NB4 (cell line): Measurements from ENCODE around the gene C14orf132.
A peak's percentile ranks its signal among the peaks of the same experiment; 100 is the strongest.

Source experiments
- DNase-seq: peaks from one replicate; pipeline ENCODE4 v3.0.0; 2010; ENCODE audit warnings: low read depth
- H3K4me3 ChIP-seq: one replicate; pipeline ENCODE4 v1.5.1; 2011; ENCODE audit warnings: mild to moderate bottlenecking, low read depth, low read length, moderate library complexity
- CTCF ChIP-seq: IDR thresholded peaks from one replicate; pipeline ENCODE4 v1.5.1; 2012; ENCODE audit warnings: low read depth, low read length
- MAX ChIP-seq: IDR thresholded peaks from 2 replicates; pipeline ENCODE4 v1.6.1; 2011; ENCODE audit warnings: low read depth, low read length
- MYC ChIP-seq: IDR thresholded peaks from 2 replicates; pipeline ENCODE4 v1.6.1; 2011; ENCODE audit warnings: low read depth, low read length
- POLR2A ChIP-seq: IDR thresholded peaks from 2 replicates; pipeline ENCODE4 v1.6.1; 2011; ENCODE audit warnings: mild to moderate bottlenecking; ENCODE audit not compliant: insufficient read length; ENCODE audit errors: extremely low read depth

Gene C14orf132

GRCh38 chr14:96051642-96052540 lies 12.7 kb downstream of the C14orf132 start:
- TF ChIP-seq POLR2A (no peak), MAX (no peak), CTCF (peak; percentile 29), MYC (no peak)
- no peak overlapping the region for H3K4me3 ChIP-seq
- DNase-seq: peak; percentile 16

GRCh38 chr14:96052541-96053247 lies 13.5 kb downstream of the C14orf132 start:
- no peak overlapping the region for H3K4me3 ChIP-seq
- TF ChIP-seq POLR2A: no peak
- TF ChIP-seq MAX: no peak
- TF ChIP-seq CTCF: no peak
- TF ChIP-seq MYC: no peak
- no peak for DNase-seq

- TF ChIP-seq CTCF: no peak
- TF ChIP-seq POLR2A: no peak
- no peak for TF ChIP-seq MAX
- no peak for TF ChIP-seq MYC
- no peak overlapping the region for H3K4me3 ChIP-seq
- no peak for DNase-seq
Measured at GRCh38 chr14:96053248-96053599, 14.1 kb downstream of the C14orf132 start.

GRCh38 chr14:96053600-96054381 lies 14.6 kb downstream of the C14orf132 start:
- TF ChIP-seq MYC: no peak
- TF ChIP-seq POLR2A: no peak
- TF ChIP-seq CTCF: no peak
- no peak for TF ChIP-seq MAX
- no peak overlapping the region for H3K4me3 ChIP-seq
- no peak for DNase-seq

- no peak overlapping the region for H3K4me3 ChIP-seq
- DNase-seq: no peak
- TF ChIP-seq MYC: no peak
Measured at GRCh38 chr14:96054661-96055060, 15.5 kb downstream of the C14orf132 start.
